Fibroblast of skin of scalp (primary cell): Measurements from ENCODE around the gene NRM.
"Not testable (repeated sequence)": the region's sequence is repeated elsewhere in the genome, so short reads cannot be mapped to it uniquely, and the experiment has no call there.

Source experiments
- DNase-seq: peaks from one replicate; pipeline ENCODE4 v3.0.0-alpha.2; 2013

NRM gene

DNA sequence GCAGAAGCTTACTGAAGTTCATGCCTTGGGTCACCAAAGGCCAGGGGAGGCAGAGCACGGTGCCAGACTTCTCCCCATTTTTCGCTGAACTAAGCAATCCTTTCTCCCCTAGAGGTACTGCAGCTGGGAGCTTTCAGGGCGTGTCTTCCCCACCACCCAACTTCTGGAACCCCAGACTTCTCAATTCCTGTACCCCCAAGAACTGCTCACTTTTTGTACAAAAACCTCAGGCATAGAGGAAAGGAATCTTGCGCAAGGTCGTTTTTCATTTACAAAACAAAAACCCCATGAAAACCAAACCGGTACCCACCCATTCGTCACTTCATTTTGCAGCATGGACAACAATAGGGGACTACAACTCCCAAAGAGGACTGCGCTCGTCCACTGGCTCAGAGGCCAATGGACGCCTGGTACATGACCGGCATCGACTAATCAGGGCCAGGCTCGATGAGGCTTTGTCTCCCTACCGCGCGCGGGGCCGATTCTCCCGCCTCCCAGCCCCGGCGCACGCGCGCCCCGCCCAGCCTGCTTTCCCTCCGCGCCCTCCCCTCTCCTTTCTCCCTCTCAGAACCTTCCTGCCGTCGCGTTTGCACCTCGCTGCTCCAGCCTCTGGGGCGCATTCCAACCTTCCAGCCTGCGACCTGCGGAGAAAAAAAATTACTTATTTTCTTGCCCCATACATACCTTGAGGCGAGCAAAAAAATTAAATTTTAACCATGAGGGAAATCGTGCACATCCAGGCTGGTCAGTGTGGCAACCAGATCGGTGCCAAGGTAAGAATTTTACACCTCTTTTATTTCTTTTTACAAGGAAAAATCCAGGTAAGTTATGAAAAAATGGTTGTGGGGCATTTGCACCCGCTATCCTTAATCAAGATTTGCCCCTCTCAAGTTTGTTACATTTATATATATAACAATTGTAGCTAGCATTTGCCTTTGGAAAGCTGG is 29.3 kb upstream of the NRM start, which contains the start of gene TUBB:
Gene TUBB (plus strand): TSS at position 562 of the 947 bp plus-strand sequence. CDS start 155 bp downstream, at position 717.
- DNase-seq: peak; percentile 99

DNA sequence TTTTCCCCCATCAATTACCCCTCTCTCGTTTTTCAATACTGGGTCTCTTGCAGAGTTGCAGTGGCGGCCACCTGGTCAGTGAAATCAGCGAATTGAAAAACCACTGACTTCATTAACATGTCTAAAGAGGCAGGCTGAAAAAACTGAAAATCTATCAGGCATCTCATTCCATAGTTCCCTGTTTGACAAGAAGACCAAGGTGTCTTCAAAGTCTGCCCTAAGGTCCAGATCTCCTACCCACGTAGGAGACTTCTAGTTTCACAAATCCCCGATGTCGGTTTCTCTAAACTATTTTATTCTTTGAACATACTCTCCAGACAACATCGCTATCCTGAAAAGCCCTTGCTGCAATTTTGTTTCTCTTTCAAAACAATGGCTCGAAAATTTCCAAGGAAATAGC is 28.6 kb upstream of the NRM start:
- no peak for DNase-seq

DNA sequence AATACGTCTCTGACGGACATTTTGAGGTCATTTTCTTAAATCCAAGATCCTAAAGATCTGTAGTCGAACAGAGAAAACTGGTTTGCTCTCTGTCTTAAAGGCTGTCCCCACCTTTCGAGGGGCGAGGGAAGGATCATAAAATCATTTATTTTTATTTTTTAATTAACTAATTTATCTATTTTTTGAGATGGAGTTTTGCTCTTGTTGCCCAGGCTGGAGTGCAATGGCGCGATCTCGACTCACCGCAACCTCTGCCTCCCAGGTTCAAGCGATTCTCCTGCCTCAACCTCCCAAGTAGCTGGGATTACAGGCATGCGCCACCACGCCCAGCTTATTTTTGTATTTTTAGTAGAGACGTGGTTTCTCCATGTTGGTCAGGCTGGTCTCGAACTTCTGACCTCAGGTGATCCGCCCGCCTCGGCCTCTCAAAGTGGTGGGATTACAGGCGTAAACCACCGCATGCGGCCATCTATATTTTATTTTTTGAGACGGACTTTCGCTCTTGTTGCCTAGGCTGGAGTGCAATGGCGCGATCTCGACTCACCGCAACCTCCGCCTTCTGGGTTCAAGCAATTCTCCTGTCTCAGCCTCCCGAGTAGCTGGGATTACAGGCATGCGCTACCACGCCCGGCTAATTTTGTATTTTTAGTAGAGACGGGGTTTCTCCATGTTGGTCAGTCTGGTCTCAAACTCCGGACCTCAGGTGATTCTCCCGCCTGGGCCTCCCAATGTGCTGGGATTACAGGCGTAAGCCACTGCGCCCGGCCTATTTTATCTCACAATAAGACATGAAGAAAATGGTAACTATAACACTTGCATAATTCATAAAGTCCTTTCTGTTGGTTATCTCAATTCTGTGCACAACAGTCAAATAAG is 27.3 kb upstream of the NRM start:
- not testable (repeated sequence) for DNase-seq

DNA sequence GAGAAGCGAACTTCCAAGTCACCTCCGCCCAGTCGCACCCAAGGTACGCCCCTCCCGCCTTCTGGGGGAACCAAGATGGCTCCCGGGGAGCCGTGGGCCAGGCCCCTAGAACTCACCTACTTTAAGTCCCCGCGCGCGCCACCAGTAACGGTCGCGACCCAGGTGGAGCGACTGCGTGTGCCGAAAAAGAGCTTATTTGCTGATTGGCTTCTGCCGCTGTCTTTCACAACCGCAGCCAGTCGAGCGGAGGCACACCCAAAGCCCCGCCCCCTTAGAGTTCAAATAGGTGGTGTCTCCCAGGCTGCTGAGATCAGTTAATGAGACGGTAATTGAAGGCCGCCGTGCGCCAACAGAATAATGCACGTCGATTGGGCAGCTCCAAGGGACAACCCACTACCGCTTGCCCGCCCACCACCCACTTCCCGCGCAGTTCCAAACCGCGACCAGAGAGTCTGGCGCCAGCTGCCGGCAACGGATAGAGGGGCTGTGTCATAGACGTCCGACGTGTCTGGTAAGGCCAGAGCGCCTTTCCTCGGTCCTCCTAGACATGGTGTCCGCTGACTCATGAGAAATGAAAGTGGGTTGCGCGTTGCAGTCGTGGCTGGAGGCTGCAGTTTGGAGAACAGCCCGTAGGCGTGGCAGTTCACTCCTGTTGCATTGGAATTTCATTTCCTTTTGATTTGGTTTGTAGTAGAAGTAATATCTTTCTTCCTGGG is 26.5 kb upstream of the NRM start, which contains the start of gene MDC1:
Gene MDC1 (minus strand): TSS at position 153 of the 716 bp plus-strand sequence. CDS start 2,106 bp downstream, outside the sequence.
- DNase-seq: peak; percentile 100

GRCh38 chr6:30716879-30717128 is 26.0 kb upstream of the NRM start:
- DNase-seq: no peak

DNA sequence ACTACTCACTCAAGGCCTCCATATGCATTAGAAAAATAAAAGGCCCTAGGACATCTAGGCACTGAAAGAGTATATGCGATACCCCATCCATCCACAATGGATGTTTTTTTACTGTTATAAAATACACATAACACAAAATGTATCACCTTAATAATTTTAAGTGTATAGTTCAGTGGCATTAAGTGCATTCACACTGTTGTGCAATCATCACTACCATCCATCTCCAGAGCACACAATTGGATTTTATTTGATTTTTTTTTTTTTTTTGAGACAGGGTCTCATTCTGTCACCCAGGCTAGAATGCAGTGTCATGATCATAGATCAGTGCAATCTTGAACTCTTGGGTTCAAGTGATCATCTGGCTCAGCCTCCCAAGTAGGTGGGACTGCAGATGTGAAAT is 23.5 kb upstream of the NRM start:
- no peak for DNase-seq

- DNase-seq: no peak
Observed at GRCh38 chr6:30712441-30712945, 21.7 kb upstream of the NRM start.

GRCh38 chr6:30711758-30712380 is 21.1 kb upstream of the NRM start:
- no peak for DNase-seq

DNA sequence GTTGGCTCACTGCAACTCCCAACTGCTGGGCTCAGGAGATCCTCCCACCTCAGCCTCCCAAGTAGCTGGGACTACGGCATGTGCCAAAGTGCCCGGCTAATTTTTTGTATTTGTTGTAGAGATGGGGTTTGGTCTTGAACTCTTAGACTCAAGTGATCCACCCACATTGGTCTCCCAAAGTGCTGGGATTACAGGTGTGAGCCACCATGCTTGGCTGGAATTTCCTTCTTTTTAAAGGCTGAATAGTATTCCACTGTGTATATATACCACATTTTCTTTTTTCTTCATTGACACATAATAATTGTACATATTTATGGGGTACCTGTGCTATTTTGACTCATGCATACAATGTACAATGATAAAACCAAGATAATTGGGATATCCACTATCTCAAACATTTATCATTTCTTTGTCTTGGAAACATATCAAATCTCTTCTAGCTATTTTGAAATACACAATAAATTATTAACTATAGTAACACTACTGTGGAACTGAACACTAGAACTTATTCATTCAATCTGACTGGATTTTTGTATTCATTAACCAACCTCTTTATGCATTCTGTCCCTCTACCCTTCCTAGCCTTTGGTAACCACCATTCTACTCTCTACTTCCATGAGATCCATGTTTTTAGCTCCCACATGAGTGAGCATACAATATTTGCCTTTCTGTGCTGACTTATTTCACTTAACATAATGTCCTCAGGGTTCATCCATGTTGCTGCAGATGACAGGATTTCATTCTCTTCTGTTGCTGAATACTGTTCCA is 18.5 kb upstream of the NRM start:
- DNase-seq: no peak

DNA sequence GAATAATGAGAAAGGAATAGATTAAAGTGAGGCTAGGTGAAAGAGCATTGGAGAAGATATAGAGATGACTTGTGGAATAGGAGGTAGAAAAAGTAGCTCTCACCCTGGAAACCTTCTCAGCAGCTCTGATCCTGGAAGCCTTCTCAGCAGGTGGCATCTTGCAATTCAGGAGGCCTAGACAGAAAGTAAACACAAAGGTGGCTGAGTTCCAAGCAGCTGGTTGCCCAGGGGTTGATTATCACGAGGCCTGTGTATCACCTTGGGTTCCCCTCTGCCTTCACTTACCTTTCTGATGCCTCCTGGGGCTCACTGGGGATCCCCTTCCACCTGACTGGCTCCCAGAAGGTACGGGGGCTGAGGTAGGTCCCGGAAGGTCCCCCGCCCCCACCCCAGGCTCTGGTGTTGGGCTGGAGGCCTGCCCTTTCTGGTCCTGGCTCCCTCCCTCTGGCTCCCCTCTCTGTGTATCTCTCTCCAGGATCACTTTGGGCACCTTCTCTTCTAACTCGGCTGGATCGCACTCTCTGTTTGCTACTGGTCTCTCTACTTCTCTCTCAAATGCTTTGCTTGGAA is 16.6 kb upstream of the NRM start:
- no peak for DNase-seq

GRCh38 chr6:30705620-30706019 is 14.8 kb upstream of the NRM start:
- DNase-seq: no peak

- DNase-seq: no peak
Observed at GRCh38 chr6:30703821-30704220, 13.0 kb upstream of the NRM start.

DNA sequence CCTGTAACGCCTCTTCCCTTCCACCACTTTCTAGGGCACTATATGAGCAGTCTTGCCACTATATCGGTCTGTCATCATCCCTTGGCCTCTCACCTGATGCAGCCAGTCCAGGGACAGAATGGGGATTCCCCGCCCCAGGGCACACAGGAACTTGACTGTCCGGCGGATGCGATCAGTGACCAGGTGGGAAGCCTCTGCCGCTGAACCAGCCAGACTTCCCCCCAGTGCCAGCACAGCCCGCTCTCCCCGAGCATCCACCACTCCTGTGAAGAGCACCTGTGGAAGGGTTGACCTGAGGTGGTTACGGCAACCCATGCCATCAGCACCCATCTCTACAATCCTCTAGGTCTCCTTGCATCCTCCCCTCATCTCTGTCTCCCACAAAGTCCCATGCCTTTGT is 12.2 kb upstream of the NRM start:
- DNase-seq: no peak

DNA sequence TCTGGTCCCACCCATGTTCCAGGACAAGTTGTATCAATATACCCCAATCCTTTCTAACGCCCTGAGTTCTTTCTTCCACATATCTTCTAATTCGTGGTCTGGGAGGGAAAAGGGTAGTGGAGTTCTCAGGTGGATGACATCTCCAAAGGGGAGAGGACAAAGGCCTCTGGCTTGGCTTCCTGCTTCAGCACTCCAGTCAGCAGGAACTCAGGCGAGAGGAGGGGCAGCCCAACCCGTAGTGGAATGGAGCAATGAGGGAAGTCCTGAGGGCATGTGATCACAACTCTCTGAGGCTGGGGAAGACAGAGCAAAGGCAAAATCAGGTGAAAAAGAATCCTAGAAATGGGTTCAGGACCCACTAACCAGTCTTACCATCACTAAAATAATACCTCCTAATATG is 9.6 kb upstream of the NRM start:
- no peak for DNase-seq

DNA sequence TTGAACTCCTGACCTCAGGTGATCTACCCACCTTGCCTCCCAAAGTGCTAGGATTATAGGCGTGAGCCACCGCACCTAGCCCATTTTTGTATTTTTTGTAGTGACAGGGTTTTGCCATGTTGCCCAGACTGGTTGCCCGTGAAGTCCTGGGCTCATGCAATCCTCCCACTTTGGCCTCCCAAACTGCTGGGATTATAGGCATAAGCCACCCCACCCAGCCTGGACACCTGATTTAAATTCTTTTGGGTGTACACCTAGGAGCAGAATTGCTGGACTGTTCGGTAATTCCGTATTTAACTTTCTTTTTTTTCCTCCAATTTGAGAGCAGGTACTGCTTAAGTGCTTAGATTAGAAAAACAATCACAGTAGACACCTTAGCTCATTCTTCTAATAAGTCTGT is 5.6 kb upstream of the NRM start:
- DNase-seq: no peak

- peak; percentile 29 for DNase-seq
Observed at GRCh38 chr6:30691208-30691847, 544 bp upstream of the NRM start.

DNA sequence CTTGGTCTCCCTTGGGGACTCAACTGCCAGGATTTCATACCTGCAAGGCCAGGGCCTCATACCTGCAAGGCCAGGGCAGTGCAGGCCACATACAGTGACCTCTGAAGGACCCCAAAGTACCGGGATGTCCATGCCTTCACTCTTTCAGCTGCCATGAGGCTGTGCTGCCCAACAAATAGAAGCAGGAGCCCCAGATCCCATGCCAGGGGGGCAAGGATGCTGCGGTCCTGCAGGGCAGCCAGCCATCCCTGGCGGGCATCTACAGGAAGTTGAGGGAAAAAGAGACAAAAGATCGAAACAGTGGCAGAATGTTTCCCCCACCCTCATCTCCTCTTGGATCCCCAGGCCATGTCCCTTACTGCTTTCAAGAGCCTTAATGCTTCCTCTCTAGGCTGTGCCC is 799 bp downstream of the NRM start:
- DNase-seq: no peak

GRCh38 chr6:30689022-30689865 is 1.5 kb downstream of the NRM start:
- no peak for DNase-seq

DNA sequence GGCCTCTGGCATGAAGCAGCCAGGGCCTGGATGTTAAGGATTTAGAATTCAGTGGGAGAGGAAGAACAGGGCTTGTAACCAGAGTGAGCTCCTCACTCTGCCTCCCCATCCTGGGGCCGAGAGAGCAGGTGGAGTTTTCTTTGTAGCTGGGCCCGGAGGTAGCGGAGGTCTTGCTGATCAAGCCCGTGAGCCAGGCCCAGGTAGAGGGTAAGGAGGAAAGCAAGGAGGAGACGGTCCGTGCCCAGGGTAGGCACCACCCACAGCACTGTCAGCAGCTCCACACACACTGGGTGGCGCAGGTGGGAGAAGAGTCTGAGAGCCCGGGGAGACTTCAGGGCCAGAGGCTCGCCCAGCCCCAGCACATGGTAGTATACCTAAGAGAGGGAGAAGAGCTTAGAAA is 2.2 kb downstream of the NRM start:
- DNase-seq: no peak
